Measurements from ENCODE around the gene CSTA. TPM values are rescaled to one million over a fixed set of nuclear protein-coding genes. Genes with fewer than 3 reads are reported as not detected.

CSTA gene
- total RNA-seq, 2 experiments from 2014 or later, result 1.2 to 1.4 TPM

GRCh38 chr3:122322095-122323075 is 2.7 kb upstream of the CSTA start:
- TF ChIP-seq CTCF (IDR thresholded peaks at IDR 0.05), result no peak
- H3K27me3 ChIP-seq (ENCODE audit: control insufficient read depth in 1 of 2, insufficient read depth in 2 of 2, low read length in 2 of 2), result no peaks in the 10 kb centered on the region
- DNase-seq (peak in 6 of 14 experiments; percentile 7 to 77 (median 44)), ATAC-seq (ENCODE audit: poor library complexity) (peak; percentile 97)
- H3K4me3 Mint-ChIP-seq, result no peak overlapping the region
- ChIA-PET CTCF (interaction anchor here (0.7 kb wide), 1 partner anchor 393 kb away, joined by 3 read pairs; no protein-coding TSS in a partner anchor), POLR2A (interaction anchor here (1.0 to 1.4 kb wide), 4 partner anchors 9 to 62 kb away, joined by 3 to 7 read pairs (median 4); partner anchors contain the start of gene FAM162A)
- H3K27ac ChIP-seq (ENCODE audit: low read depth in 1 of 2, low read length in 2 of 2), result no peak overlapping the region
- H3K4me3 ChIP-seq (ENCODE audit: low read length), result no peak overlapping the region
- intact Hi-C loops (cut with DNase I, micrococcal nuclease), result no loop called here
- peaks cover 2% of the 10 kb centered on the region for H3K9me3 Mint-ChIP-seq
- no peaks in the 10 kb centered on the region for H3K36me3 Mint-ChIP-seq (ENCODE audit: low read depth)
- H3K36me3 ChIP-seq (ENCODE audit: insufficient read depth, low read length), result no peaks in the 10 kb centered on the region
- H3K27ac Mint-ChIP-seq, result no peak overlapping the region
- H3K27me3 Mint-ChIP-seq, result no peaks in the 10 kb centered on the region
- peaks cover 22% of the 10 kb centered on the region for H3K4me1 Mint-ChIP-seq (ENCODE audit: low read depth)
- H3K4me1 ChIP-seq (ENCODE audit: insufficient read depth, low read length), result peaks cover 15% of the 10 kb centered on the region
- no peaks in the 10 kb centered on the region for H3K9me3 ChIP-seq (ENCODE audit: control insufficient read depth in 1 of 2, insufficient read depth in 1 of 2, low read length in 2 of 2)

- no peak for TF ChIP-seq CTCF (IDR thresholded peaks at IDR 0.05)
- no peaks in the 10 kb centered on the region for H3K9me3 Mint-ChIP-seq
- H3K36me3 Mint-ChIP-seq (ENCODE audit: low read depth), result no peaks in the 10 kb centered on the region
- ChIA-PET CTCF (no interaction called here), POLR2A (no interaction called here)
- DNase-seq (no peak), ATAC-seq (ENCODE audit: poor library complexity) (no peak)
- peaks cover 15% of the 10 kb centered on the region for H3K4me1 ChIP-seq (ENCODE audit: insufficient read depth, low read length)
- H3K27ac ChIP-seq (ENCODE audit: low read depth in 1 of 2, low read length in 2 of 2), result no peak overlapping the region
- no peaks in the 10 kb centered on the region for H3K36me3 ChIP-seq (ENCODE audit: insufficient read depth, low read length)
- H3K4me3 Mint-ChIP-seq, result no peak overlapping the region
- intact Hi-C loops (cut with DNase I, micrococcal nuclease), result no loop called here
- peaks cover 22% of the 10 kb centered on the region for H3K4me1 Mint-ChIP-seq (ENCODE audit: low read depth)
- no peak overlapping the region for H3K4me3 ChIP-seq (ENCODE audit: low read length)
- H3K27ac Mint-ChIP-seq, result no peak overlapping the region
- H3K27me3 Mint-ChIP-seq, result peaks cover 5% of the 10 kb centered on the region
- no peaks in the 10 kb centered on the region for H3K9me3 ChIP-seq (ENCODE audit: control insufficient read depth in 1 of 2, insufficient read depth in 1 of 2, low read length in 2 of 2)
- no peaks in the 10 kb centered on the region for H3K27me3 ChIP-seq (ENCODE audit: control insufficient read depth in 1 of 2, insufficient read depth in 2 of 2, low read length in 2 of 2)
Observed at GRCh38 chr3:122325769-122326168, 721 bp downstream of the CSTA start.

GRCh38 chr3:122331886-122332285 is 6.8 kb downstream of the CSTA start:
- no peak overlapping the region for H3K4me3 Mint-ChIP-seq
- intact Hi-C loops (cut with DNase I, micrococcal nuclease), result no loop called here
- no peak overlapping the region for H3K27ac Mint-ChIP-seq
- Histone ChIP-seq H3K36me3 (ENCODE audit: insufficient read depth, low read length) (no peaks in the 10 kb centered on the region), H3K4me3 (ENCODE audit: low read length) (no peak overlapping the region), H3K9me3 (ENCODE audit: control insufficient read depth in 1 of 2, insufficient read depth in 1 of 2, low read length in 2 of 2) (no peaks in the 10 kb centered on the region), H3K27me3 (ENCODE audit: control insufficient read depth in 1 of 2, insufficient read depth in 2 of 2, low read length in 2 of 2) (peaks cover 0 to 6% of the 10 kb centered on the region in 2 experiments), H3K27ac (ENCODE audit: low read depth in 1 of 2, low read length in 2 of 2) (no peak overlapping the region), H3K4me1 (ENCODE audit: insufficient read depth, low read length) (no peaks in the 10 kb centered on the region)
- no peak for DNase-seq
- no peaks in the 10 kb centered on the region for H3K36me3 Mint-ChIP-seq (ENCODE audit: low read depth)
- H3K4me1 Mint-ChIP-seq (ENCODE audit: low read depth), result no peaks in the 10 kb centered on the region
- peaks cover 10% of the 10 kb centered on the region for H3K27me3 Mint-ChIP-seq
- no peak for ATAC-seq (ENCODE audit: poor library complexity)
- H3K9me3 Mint-ChIP-seq, result no peaks in the 10 kb centered on the region
- TF ChIP-seq CTCF (IDR thresholded peaks at IDR 0.05), result no peak
- ChIA-PET CTCF (no interaction called here), POLR2A (no interaction called here)
